K562 (cell line): ENCODE measurements around the gene ZNF200. TPM values are rescaled to one million over a fixed set of nuclear protein-coding genes. Genes with fewer than 3 reads are reported as not detected.

Experiments
- CREB3L1 ChIP-seq: fragments of 450-650 bp; IDR thresholded peaks from 2 replicates; pipeline ENCODE4 v1.6.1; 2014; ENCODE audit warnings: low read depth, mild to moderate bottlenecking, moderate library complexity, borderline replicate concordance
- EP400 ChIP-seq: fragments of 450-650 bp; IDR thresholded peaks from 2 replicates; pipeline ENCODE4 v1.6.1; 2017; ENCODE audit warnings: antibody characterized with exemption, mild to moderate bottlenecking, moderate library complexity
- GTF2F1 ChIP-seq: IDR thresholded peaks from 2 replicates; pipeline ENCODE4 v1.6.1; 2011; ENCODE audit warnings: low read depth, low read length, improper control_type of control experiment
- HDAC3 ChIP-seq: fragments of 450-650 bp; IDR thresholded peaks from 2 replicates; pipeline ENCODE4 v1.6.1; 2018; ENCODE audit warnings: borderline replicate concordance, mild to moderate bottlenecking, moderate library complexity; ENCODE audit not compliant: partially characterized antibody
- MAFF ChIP-seq: IDR thresholded peaks from 2 replicates; pipeline ENCODE4 v1.6.1; 2012; ENCODE audit warnings: low read length, improper control_type of control experiment
- POLR3G ChIP-seq: IDR thresholded peaks from 2 replicates; pipeline ENCODE4 v1.6.1; 2011; ENCODE audit not compliant: insufficient read length, insufficient replicate concordance; ENCODE audit errors: extremely low read depth
- SRSF3 ChIP-seq: fragments of 200-400 bp; formaldehyde crosslinking; IDR thresholded peaks from 2 replicates; pipeline ENCODE4 v1.6.1; 2016; ENCODE audit warnings: mild to moderate bottlenecking, low read length, moderate library complexity; ENCODE audit not compliant: insufficient read depth
- TGIF2 ChIP-seq: sonication (generic); formaldehyde crosslinking; IDR thresholded peaks from 2 replicates; pipeline ENCODE4 v1.8.1; 2022; ENCODE audit warnings: mild to moderate bottlenecking, missing genetic modification reagents, moderate library complexity
- polyA plus RNA-seq, 8 experiments: library from polyadenylated mRNA; depleted of rRNA in 4 of 8; stranded (reverse) in 5 of 8; unstranded in 3 of 8; fragments of >200 nt; fragmentation: Nextera tagmentation in 2 of 8; fragmentation: Illumina TruSeq in 1 of 8; extraction: Ambion mirVana in 2 of 8; extraction: Trizol in 1 of 8; gene quantifications; 2 replicates each; pipeline versions ENCODE4 v1.2.1 to v1.2.3, GENCODE V29; 2011 to 2014; ENCODE audit warnings: inconsistent platforms in 1 of 8, missing spikeins in 1 of 8
- total RNA-seq, 7 experiments: library from RNA; depleted of rRNA in 6 of 7; stranded (reverse); fragments of >200 nt in 6 of 7; fragmentation: Illumina TruSeq in 2 of 7; extraction: Trizol in 2 of 7; gene quantifications; 2 replicates each; pipeline versions ENCODE4 v1.2.1 to v1.2.3, GENCODE V29; 2011 to 2021; ENCODE audit warnings: low replicate concordance in 1 of 7
- TF ChIP-seq, protein P1 (sequence below): fragments of 450-650 bp; formaldehyde crosslinking; IDR thresholded peaks from 2 replicates; pipeline ENCODE4 v1.4.0; 2020; ENCODE audit warnings: mild to moderate bottlenecking
- TF ChIP-seq, protein P2 (sequence below): sonication (generic); formaldehyde crosslinking; IDR thresholded peaks from 2 replicates; pipeline ENCODE4 v1.8.1; 2023; ENCODE audit warnings: mild to moderate bottlenecking, missing genetic modification reagents, moderate library complexity
- TF ChIP-seq, protein P3 (sequence below): fragments of 450-650 bp; IDR thresholded peaks from 2 replicates; pipeline ENCODE4 v1.6.1; 2016; ENCODE audit warnings: low read depth
- TF ChIP-seq, protein P4 (sequence below): sonication (generic); formaldehyde crosslinking; IDR thresholded peaks from 2 replicates; pipeline ENCODE4 v1.8.1; 2022; ENCODE audit warnings: missing genetic modification reagents

The ZNF200 gene
- total and polyA plus RNA-seq, 9 of the 15 experiments (the other 6 are each of a cell fraction or from before 2014, with no cell fraction given) = 4.8 to 14.5 (median 9.2) TPM

- TF ChIP-seq, protein P1, sequence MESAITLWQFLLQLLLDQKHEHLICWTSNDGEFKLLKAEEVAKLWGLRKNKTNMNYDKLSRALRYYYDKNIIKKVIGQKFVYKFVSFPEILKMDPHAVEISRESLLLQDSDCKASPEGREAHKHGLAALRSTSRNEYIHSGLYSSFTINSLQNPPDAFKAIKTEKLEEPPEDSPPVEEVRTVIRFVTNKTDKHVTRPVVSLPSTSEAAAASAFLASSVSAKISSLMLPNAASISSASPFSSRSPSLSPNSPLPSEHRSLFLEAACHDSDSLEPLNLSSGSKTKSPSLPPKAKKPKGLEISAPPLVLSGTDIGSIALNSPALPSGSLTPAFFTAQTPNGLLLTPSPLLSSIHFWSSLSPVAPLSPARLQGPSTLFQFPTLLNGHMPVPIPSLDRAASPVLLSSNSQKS (CRISPR knock-in tag) = no peak
- TF ChIP-seq, protein P2, sequence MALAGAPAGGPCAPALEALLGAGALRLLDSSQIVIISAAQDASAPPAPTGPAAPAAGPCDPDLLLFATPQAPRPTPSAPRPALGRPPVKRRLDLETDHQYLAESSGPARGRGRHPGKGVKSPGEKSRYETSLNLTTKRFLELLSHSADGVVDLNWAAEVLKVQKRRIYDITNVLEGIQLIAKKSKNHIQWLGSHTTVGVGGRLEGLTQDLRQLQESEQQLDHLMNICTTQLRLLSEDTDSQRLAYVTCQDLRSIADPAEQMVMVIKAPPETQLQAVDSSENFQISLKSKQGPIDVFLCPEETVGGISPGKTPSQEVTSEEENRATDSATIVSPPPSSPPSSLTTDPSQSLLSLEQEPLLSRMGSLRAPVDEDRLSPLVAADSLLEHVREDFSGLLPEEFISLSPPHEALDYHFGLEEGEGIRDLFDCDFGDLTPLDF (CRISPR knock-in tag) = 0 out of 2 replicates have a peak, but pooled peaks have one; percentile 43
- TF ChIP-seq SRSF3 (no peak), HDAC3 (no peak), CREB3L1 (peak; percentile 40; the same call in 1 of the 2 replicates), TGIF2 (CRISPR knock-in tag) (no peak), EP400 (0 out of 2 replicates have a peak, but pooled peaks have one; percentile 31), MAFF (no peak), POLR3G (peak; percentile 26), GTF2F1 (0 out of 2 replicates have a peak, but pooled peaks have one; percentile 40)
- TF ChIP-seq, protein P3, sequence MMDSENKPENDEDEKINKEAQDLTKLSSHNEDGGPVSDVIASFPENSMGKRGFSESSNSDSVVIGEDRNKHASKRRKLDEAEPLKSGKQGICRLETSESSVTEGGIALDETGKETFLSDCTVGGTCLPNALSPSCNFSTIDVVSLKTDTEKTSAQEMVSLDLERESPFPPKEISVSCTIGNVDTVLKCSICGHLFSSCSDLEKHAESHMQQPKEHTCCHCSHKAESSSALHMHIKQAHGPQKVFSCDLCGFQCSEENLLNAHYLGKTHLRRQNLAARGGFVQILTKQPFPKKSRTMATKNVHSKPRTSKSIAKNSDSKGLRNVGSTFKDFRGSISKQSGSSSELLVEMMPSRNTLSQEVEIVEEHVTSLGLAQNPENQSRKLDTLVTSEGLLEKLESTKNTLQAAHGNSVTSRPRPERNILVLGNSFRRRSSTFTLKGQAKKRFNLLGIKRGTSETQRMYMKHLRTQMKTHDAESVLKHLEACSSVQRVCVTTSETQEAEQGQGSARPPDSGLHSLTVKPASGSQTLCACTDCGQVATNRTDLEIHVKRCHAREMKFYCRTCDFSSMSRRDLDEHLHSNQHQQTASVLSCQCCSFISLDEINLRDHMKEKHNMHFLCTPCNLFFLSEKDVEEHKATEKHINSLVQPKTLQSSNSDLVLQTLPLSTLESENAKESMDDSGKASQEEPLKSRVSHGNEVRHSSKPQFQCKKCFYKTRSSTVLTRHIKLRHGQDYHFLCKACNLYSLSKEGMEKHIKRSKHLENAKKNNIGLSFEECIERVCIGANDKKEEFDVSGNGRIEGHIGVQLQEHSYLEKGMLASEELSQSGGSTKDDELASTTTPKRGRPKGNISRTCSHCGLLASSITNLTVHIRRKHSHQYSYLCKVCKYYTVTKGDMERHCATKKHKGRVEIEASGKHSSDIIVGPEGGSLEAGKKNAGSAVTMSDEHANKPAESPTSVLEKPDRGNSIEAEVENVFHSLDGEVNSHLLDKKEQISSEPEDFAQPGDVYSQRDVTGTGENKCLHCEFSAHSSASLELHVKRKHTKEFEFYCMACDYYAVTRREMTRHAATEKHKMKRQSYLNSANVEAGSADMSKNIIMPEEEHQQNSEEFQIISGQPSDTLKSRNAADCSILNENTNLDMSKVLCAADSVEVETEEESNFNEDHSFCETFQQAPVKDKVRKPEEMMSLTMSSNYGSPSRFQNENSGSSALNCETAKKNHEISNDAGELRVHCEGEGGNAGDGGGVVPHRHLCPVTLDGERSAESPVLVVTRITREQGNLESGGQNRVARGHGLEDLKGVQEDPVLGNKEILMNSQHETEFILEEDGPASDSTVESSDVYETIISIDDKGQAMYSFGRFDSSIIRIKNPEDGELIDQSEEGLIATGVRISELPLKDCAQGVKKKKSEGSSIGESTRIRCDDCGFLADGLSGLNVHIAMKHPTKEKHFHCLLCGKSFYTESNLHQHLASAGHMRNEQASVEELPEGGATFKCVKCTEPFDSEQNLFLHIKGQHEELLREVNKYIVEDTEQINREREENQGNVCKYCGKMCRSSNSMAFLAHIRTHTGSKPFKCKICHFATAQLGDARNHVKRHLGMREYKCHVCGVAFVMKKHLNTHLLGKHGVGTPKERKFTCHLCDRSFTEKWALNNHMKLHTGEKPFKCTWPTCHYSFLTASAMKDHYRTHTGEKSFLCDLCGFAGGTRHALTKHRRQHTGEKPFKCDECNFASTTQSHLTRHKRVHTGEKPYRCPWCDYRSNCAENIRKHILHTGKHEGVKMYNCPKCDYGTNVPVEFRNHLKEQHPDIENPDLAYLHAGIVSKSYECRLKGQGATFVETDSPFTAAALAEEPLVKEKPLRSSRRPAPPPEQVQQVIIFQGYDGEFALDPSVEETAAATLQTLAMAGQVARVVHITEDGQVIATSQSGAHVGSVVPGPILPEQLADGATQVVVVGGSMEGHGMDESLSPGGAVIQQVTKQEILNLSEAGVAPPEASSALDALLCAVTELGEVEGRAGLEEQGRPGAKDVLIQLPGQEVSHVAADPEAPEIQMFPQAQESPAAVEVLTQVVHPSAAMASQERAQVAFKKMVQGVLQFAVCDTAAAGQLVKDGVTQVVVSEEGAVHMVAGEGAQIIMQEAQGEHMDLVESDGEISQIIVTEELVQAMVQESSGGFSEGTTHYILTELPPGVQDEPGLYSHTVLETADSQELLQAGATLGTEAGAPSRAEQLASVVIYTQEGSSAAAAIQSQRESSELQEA = peak; percentile 69; the same call in 1 of the 2 replicates
- TF ChIP-seq, protein P4, sequence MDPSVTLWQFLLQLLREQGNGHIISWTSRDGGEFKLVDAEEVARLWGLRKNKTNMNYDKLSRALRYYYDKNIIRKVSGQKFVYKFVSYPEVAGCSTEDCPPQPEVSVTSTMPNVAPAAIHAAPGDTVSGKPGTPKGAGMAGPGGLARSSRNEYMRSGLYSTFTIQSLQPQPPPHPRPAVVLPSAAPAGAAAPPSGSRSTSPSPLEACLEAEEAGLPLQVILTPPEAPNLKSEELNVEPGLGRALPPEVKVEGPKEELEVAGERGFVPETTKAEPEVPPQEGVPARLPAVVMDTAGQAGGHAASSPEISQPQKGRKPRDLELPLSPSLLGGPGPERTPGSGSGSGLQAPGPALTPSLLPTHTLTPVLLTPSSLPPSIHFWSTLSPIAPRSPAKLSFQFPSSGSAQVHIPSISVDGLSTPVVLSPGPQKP (CRISPR knock-in tag) = no peak
Observed at GRCh38 chr16:3175157-3176093, 59.5 kb downstream of the ZNF200 start (continued).
